HL-60 (cell line): ENCODE results near the gene RAP1B.
"Not testable (repeated sequence)": the region's sequence is repeated elsewhere in the genome, so short reads cannot be mapped to it uniquely, and the experiment has no call there.

Experiments used
- DNase-seq, 2 experiments: peaks; one replicate each; pipeline ENCODE4 v3.0.0-alpha.2; 2010 to 2020; ENCODE audit warnings: low read depth in 1 of 2, low spot score in 1 of 2
- H3K27ac ChIP-seq: fragments of 250-450 bp; sonication (Bioruptor Pico); replicated peaks from 2 replicates; pipeline ENCODE4 v1.5.1; 2020; ENCODE audit warnings: mild to moderate bottlenecking, moderate library complexity
- H3K27me3 ChIP-seq: fragments of 250-450 bp; sonication (Bioruptor Pico); 2 replicates; pipeline ENCODE4 v1.5.1; 2021; ENCODE audit warnings: mild to moderate bottlenecking, moderate library complexity; ENCODE audit not compliant: insufficient read depth, poor library complexity, severe bottlenecking
- H3K4me3 ChIP-seq: replicated peaks from 2 replicates; pipeline ENCODE4 v1.5.1; 2011; ENCODE audit warnings: mild to moderate bottlenecking, control low read depth, low read length; ENCODE audit not compliant: insufficient read depth
- GABPA ChIP-seq: IDR thresholded peaks from 2 replicates; pipeline ENCODE4 v1.6.1; 2012; ENCODE audit warnings: low read depth
- POLR2AphosphoS5 ChIP-seq: IDR thresholded peaks from 2 replicates; pipeline ENCODE4 v1.6.1; 2012; ENCODE audit warnings: low read depth
- REST ChIP-seq: IDR thresholded peaks from 2 replicates; pipeline ENCODE4 v1.6.1; 2012; ENCODE audit warnings: low read depth; ENCODE audit not compliant: insufficient replicate concordance
- SPI1 ChIP-seq: IDR thresholded peaks from 2 replicates; pipeline ENCODE4 v1.6.1; 2012; ENCODE audit warnings: low read depth, mild to moderate bottlenecking, borderline replicate concordance
- TF ChIP-seq, protein P1 (sequence below): IDR thresholded peaks from one replicate; pipeline ENCODE4 v1.5.1; 2011; ENCODE audit warnings: low read length, control low read depth, inconsistent platforms; ENCODE audit not compliant: insufficient read depth

The RAP1B gene

DNA sequence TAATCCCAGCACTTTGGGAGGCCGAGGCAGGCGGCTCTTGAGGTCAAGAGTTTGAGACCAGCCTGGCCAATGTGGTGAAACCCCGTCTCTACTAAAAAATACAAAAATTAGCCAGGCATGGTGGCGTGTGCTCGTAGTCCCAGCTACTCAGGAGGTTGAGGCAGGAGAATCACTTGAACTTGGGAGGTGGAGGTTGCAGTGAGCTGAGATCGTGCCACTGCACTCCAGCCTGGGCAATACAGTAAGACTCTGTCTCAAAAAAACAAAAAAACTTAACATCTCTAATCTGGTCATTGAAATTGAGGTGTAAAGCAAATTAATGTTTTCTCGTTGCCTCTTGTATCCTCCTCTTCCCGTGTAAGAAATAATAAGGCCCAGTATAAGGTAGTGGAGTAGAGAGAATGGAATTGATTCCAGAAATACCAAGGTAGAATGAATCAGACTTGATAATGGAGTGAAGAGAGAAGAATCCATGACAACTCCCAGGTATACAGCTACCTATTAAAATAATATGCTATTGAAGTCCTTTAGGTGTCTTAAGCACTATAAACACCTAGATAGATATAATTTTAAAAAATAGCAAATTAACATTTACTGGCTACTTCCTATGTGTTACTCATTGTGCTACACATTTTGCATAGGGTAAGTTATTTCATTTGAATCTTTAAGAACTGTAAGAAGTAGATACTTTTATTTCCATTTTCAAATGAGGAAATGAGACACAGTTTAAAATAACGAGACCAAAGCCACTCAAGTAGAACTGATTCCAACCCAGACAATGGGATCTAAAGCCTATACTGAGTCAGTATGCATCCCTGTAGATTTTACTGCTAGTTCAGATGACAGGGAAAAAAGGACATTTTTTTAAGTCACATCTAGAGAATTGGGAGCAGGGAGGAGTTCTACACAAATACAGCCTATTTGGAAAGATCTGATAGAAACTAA lies 23.2 kb downstream of the RAP1B start:
- DNase-seq = no peak
- Histone ChIP-seq H3K4me3 (no peak overlapping the region), H3K27ac (no peak overlapping the region), H3K27me3 (no peaks in the 10 kb centered on the region)
- TF ChIP-seq, protein P1, sequence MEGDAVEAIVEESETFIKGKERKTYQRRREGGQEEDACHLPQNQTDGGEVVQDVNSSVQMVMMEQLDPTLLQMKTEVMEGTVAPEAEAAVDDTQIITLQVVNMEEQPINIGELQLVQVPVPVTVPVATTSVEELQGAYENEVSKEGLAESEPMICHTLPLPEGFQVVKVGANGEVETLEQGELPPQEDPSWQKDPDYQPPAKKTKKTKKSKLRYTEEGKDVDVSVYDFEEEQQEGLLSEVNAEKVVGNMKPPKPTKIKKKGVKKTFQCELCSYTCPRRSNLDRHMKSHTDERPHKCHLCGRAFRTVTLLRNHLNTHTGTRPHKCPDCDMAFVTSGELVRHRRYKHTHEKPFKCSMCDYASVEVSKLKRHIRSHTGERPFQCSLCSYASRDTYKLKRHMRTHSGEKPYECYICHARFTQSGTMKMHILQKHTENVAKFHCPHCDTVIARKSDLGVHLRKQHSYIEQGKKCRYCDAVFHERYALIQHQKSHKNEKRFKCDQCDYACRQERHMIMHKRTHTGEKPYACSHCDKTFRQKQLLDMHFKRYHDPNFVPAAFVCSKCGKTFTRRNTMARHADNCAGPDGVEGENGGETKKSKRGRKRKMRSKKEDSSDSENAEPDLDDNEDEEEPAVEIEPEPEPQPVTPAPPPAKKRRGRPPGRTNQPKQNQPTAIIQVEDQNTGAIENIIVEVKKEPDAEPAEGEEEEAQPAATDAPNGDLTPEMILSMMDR = no peak
- no peak for TF ChIP-seq POLR2AphosphoS5
- TF ChIP-seq SPI1 = 0 out of 2 replicates have a peak, but pooled peaks have one; percentile 9
- TF ChIP-seq REST = no peak
- no peak for TF ChIP-seq GABPA

GRCh38 chr12:68636268-68636667 lies 25.6 kb downstream of the RAP1B start:
- H3K27me3 ChIP-seq = no peaks in the 10 kb centered on the region
- TF ChIP-seq GABPA = no peak
- no peak for TF ChIP-seq REST
- TF ChIP-seq POLR2AphosphoS5 = no peak
- TF ChIP-seq, protein P1 = no peak
- no peak for TF ChIP-seq SPI1
- no peak for DNase-seq
- no peak overlapping the region for H3K4me3 ChIP-seq
- no peak overlapping the region for H3K27ac ChIP-seq

DNA sequence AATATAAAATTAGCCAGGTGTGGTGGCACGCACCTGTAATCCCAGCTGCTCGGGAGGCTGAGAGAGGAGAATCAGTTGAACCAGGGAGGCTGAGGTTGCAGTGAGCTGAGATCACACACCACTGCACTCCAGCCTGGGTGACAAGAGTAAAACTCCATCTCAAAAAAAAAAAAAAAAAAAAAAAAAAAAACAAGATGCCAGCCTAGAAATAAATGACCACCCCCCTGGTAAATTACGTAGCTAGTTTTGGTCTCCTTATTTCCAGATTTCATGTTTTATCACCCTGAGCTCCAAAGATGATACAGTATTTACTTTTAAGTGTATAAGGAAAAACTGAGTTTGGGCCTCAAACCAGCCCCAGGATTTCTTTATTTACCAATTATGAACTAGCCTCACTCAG lies 26.7 kb downstream of the RAP1B start:
- H3K27me3 ChIP-seq, DNase-seq, H3K27ac ChIP-seq, H3K4me3 ChIP-seq: not testable (repeated sequence)

GRCh38 chr12:68638171-68638570 lies 27.5 kb downstream of the RAP1B start:
- Histone ChIP-seq H3K27ac (no peak overlapping the region), H3K4me3 (no peak overlapping the region), H3K27me3 (no peaks in the 10 kb centered on the region)
- DNase-seq = no peak
- no peak for TF ChIP-seq POLR2AphosphoS5
- TF ChIP-seq REST = no peak
- TF ChIP-seq, protein P1 = no peak
- no peak for TF ChIP-seq GABPA
- TF ChIP-seq SPI1 = no peak
